OCI-LY7 (cell line): ENCODE measurements around the gene ALPL.

Experiments used
- CTCF ChIP-seq: fragments of 200-600 bp; sonication (generic); conservative IDR thresholded peaks from 2 replicates; pipeline ENCODE4 v1.5.1; 2014; ENCODE audit warnings: mild to moderate bottlenecking, antibody characterized with exemption, low read length, moderate library complexity, mixed read lengths
- EZH2phosphoT487 ChIP-seq: fragments of 200-600 bp; sonication (generic); IDR thresholded peaks from 2 replicates; pipeline ENCODE4 v1.6.1; 2018; ENCODE audit warnings: low read depth, borderline replicate concordance, mild to moderate bottlenecking, mixed run types, antibody characterized with exemption, low read length, moderate library complexity, mixed read lengths

- TF ChIP-seq CTCF (no peak), EZH2phosphoT487 (no peak)
Observed at GRCh38 chr1:21522525-21523038, 13.4 kb downstream of the ALPL start.
